HG03103 (cell line): ENCODE measurements around the gene CYTH3.
"Not testable (repeated sequence)": the region's sequence is repeated elsewhere in the genome, so short reads cannot be mapped to it uniquely, and the experiment has no call there.

ENCODE experiments used
- ATAC-seq: cut with Tn5 transposase; IDR thresholded peaks from one replicate; pipeline ENCODE4 v1.9.1; 2021; ENCODE audit warnings: low read depth; ENCODE audit not compliant: unreplicated experiment

The CYTH3 gene

DNA sequence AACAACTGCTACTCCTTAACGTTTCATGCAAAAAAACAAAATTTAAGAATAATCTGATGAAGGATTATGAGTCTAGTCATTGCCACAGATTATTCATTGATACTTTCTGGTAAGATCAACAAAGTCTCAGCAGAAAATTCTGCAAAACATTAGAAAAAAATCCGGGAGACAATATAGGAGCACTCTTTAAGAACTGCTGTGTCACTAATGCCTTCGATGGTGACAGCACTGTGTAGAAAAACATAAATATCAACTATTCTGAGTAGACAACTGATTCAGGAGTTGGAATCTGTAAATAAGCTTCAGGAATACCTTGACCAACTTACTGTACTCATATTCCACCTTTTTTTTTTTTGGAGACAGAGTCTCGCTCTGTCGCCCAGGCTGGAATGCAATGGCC lies 69.0 kb downstream of the CYTH3 start:
- no peak for ATAC-seq

DNA sequence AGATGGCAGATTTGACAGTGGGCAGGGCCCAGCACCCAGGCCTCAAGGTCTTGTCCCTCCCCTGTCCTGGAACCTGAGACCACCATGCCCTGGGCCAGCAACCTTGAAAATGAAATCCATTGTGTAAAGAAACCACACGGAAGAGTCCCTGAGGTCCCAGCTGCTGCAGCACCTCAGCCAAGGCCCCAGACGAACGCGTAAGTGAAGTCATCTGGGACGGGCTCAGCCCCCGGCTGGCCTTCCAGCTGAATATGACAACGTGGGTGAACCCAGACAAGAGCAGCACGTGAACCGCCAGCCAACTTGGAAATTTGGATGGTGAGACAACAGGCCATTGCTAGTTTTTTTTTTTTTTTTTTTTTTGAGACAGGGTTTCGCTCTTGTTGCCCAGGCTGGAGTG lies 70.3 kb downstream of the CYTH3 start:
- no peak for ATAC-seq

DNA sequence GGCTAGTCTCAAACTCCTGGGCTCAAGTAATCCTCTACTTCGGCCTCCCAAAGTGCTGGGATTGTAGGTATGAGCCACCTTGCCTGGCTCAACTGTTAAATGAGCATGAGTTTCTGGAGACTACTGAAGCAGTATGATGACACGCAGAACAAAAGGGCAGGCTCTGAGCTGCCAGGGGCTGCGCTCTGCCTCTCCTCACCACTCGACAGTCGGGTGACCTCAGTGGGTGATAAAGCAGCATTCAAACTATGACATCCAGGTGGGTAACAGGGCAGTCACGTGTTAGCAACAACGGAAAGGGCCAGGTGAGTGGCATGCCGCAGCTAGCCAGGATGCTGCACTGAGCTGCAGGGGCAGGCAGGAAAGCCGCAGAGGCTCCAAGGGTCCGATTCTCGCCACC lies 71.5 kb downstream of the CYTH3 start:
- no peak for ATAC-seq

DNA sequence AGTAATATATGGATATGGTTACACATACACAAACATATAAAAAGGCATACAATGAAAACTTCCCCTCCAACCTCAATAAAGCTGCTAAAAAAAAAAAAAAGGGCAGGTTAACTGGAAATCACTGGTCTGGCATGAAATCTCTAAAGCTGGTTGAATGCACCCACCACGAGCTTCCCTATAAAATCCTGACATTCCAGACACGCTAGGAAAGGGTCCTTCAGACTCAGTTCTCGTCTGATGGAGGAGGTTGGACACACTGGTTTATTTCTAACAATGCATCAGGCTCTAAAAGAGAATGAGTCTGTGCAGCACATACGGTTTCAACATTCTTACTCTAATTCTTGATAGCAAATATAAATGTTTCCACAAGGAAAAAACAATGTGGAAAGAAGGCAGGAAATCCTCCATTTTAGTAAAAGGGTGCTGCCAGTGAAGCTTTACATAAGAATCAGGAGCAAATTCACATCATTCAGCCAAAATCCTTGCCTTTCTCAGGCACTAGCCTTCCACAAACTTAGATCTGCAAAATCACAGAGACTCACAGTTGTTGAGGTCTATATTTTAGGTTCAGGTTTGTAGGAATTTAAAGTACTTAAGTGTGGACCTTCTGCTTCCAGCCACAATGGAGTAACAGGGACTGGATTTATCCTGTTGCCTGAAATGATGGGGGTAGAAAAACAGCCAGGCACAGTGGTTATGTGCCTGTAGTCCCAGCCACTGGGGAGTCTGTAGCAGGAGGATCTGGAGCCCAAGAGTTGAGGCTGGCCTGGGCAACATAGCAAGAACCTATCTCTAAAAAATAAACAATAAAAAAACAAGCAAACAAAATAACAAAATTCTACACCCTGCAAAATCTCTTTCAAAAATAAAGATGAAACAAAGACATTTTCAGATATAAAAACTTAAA lies 73.5 kb downstream of the CYTH3 start:
- ATAC-seq: no peak

DNA sequence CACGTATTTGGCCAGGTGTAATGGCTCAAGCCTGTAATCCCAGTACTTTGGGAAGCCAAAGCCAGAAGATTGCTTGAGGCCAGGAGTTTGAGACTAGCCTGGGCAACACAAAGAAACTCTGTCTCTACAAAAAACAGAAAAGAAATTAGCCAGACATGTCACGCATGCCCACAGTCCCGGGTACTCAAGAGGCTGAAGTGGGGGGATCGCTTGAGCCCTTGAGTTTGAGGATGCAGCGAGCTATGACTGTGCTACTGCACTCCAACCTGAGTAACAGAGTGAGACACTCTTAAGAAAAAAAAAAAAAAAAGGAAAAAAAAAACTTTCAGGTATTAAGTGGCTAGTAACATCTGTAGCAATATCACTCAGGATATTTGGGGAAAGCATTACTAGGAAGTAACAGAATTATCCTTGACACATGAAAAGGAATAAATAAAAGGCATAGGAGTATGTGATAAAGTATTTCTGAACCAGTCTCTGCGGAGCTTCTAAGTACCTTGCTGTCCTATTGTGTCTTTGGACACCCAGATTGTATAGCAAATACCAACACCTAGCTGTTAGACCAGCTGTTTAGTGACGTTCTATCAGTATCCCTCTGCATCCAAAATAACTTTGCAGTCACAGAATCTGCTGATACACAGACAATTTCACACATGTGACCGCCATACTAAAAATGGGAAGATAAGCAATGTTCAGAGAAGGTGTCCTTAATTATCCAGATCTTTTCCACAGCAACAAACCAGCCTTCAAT lies 74.4 kb downstream of the CYTH3 start:
- ATAC-seq: no peak

DNA sequence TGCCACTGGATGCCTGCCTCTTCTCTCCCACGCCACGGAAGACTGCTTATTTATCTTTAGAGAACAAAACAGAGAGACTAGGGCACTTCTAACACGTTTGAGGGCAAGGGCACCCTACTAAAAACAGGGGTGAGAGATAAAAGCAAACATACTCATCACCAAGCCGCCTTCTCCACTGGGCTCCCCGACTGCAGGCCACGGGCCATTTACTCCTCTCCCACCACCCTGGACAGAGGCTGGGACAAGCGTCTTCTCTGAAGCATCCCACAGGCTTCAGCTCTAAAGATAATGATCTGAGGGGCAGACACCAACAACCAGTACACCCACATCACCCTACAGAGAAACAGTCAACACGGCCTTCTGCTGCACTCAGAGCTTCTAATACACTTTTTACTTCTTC lies 78.7 kb downstream of the CYTH3 start:
- no peak for ATAC-seq

DNA sequence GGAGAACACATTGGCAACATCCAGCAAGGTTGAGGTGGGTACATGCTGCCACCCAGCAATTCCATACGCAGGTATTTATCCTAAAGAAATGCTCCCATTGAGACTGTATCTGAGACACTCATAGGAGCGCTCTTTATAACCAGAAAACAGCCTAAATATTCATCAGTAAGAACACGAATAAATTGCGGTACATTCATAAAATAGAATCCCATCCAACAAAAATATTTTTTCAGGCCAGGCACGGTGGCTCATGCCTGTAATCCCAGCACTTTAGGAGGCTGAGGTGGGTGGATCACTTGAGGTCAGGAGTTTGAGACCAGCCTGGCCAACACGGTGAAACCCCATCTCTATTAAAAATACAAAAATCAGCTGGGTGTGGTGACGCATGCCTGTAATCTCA lies 81.9 kb downstream of the CYTH3 start:
- not testable (repeated sequence) for ATAC-seq

DNA sequence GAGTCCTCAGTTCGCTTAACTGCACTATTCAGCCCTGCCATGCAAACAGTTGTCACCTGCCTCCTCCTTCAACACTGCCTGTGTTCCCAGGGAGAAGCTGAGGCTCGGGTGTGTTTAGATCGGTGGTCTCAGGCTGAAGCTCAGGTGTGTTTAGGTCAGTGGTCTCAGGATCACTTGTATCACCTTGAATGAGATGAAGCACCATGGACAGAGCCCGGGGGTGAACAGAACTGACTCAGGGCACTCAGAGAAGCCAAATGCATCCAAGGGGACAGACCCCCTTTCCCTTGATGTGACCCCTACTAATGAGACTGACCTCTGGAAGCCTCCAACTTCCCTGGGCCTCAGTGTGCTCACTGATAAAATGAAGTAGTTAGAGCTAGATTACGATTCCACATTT lies 84.0 kb downstream of the CYTH3 start:
- no peak for ATAC-seq

DNA sequence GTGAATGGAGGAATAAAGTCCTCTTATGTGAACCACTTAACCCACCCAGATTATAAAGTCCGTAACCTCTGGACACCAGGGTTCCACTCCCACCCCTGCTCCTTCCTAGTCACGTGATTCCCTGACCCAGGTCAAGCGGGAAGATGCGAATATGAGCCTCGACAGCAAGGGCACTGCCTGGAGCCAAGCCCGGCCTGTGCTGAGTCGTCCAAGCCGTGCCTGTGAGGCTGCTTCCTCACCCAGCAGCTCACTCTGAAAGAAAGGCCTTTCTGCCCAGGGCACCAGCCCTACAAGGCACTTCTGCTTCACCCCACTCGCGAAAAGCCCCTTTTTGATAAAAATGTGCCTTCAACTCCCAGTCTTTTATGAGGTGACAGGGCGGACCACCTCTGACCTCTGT lies 85.8 kb downstream of the CYTH3 start:
- ATAC-seq: no peak

DNA sequence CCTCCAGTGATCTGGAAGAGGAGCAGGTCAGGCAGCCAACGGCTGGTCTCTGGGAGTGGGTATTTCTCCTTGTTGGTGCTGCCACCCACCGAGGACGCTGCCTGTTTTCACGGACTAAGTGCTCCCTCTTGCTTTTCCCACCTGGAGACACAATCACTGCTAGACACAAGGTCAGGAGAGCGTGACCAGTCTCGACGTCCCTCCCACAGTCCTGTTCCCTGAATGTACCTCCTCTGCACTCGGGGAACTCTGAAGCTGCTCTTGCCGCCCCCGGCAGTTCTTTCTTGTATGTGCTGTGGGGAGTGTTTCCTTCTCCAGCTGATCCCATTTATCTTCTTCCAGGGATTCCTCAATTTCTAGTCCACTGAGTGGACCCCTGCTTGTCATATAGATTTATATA lies 89.4 kb downstream of the CYTH3 start:
- no peak for ATAC-seq

DNA sequence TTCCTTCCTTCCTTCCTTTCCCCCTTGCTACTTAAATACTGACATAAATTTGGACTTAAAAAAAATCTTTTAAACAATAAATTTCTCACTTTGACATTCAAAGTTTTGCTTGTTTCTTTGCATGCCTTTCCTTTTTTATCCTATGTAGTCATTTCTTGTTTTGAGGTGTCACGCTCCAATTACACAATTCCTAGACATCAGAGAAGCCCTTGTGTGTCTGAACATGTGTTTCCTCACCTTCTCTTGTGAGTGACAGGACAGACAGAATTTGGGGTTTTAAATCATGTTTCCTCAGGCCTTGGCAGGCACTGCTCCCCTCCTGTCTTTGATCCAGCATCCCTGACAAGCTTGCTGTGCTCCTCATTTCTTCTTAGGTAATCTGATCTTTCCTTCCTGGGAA lies 91.3 kb downstream of the CYTH3 start:
- no peak for ATAC-seq

DNA sequence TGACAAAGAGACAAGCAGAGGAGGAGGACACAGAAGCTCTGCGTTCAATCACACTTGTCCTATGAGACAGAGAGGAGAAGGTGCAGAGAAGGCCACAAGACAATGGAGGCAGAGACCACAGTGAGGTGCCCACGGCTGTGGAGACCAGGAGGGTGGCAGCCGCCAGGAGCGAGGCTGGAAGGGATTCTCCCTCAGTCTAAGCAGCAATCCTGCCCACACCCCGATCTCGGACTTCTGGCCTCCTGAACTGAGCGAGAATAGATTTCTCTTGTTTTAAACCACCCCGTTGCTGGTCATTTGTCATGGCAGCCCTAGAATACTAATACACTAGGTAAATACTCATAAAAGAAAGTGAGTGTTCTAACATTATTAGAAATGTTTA lies 92.1 kb downstream of the CYTH3 start:
- ATAC-seq: no peak

DNA sequence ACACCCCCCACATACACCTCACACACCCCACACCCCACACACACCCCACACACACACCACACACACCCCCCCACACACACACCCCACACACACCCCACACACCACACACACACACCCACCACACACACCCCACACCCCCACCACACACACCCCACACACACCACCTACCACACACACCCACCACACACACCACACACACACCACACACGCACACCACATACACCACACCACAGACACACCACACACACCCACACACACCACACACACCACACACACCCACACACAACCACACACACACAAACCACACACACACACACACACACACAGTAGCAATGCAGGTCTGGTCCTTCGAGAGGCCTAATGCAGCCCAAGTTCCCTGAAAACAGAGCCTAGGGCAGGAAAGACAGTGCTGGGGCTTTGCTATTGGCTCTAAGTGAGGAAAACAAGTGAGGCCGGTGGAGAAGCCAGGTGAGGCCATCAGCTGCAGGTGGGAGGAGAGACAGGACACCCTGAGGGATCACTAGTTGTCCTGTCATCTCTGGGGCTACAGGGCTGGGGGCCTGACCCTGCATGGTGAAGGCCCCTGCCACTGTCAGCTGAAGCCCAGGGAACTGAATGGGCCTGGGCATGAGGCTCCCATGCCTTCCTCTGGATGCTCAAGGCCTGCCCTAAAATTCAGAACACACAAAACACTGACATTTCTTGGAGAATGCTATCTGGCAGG lies 92.6 kb downstream of the CYTH3 start:
- no peak for ATAC-seq

DNA sequence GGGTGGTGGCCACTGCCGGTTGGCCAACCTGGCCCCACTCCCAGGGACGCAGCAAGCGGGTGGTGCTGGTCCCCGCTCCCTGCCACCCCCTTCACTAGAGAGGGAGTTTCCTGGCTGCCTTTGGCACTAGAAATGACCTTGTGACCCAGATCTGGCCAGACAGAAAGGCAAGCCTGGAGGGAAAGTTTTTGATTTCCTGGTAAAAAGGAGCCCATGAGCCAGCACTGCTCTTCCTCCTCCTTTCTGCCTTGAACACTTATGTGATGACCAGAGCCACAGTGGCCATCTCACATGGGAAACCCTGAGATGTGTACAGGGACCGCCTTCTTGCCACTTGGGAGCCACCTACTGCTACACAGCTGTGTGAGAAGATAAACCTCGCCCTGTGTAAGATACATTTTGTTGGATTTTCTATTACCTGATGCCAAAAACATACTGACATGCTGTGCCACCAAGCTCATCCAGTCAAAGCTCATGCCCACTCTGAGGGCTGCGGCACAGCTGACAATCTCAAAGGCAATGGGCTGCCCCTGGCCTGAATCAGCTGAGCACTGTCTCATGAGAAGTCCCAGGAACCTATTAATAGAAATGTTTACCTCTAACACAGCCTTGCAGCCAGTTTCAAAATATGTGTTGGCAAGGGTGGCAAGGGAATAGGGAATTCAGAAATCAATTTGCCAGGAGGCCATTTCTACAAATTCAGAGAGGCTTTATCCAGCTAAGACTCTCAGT lies 94.0 kb downstream of the CYTH3 start:
- no peak for ATAC-seq

DNA sequence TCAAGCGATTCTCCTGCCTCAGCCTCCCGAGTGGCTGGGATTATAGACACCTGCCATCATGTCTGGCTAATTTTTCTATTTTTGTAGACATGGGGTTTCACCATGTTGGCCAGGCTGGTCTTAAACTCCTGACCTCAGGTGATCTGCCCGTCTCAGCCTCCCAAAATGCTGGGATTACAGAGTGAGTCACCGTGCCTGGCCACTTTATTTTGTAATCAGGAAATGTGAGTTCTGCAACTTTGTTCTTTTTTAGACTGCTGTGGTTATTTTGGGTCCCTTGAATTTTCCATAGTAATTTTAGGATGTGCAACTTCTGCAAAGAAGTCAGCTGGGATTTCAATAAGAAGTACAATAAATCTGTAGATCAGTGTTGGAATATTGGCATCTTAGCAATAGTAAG lies 96.8 kb downstream of the CYTH3 start:
- no peak for ATAC-seq

DNA sequence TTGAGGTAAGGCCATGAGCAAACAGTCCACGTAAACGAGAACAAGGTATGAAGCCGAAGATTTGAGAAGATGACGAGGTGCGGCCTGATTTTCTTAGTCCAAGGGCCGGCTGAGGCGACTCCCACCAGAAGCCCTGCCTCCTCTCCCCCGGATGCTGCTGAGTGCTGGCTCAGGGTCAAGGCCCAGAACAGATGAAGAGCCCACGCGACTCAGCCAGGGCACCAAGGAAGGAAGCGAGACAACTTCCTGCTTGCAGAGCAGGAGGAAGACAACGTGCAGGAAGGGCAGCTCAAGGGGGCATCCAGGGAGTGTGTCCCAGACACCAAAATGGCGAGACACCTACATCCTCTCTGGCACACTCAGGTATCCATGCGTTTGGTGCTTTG lies 99.5 kb downstream of the CYTH3 start:
- ATAC-seq: no peak

DNA sequence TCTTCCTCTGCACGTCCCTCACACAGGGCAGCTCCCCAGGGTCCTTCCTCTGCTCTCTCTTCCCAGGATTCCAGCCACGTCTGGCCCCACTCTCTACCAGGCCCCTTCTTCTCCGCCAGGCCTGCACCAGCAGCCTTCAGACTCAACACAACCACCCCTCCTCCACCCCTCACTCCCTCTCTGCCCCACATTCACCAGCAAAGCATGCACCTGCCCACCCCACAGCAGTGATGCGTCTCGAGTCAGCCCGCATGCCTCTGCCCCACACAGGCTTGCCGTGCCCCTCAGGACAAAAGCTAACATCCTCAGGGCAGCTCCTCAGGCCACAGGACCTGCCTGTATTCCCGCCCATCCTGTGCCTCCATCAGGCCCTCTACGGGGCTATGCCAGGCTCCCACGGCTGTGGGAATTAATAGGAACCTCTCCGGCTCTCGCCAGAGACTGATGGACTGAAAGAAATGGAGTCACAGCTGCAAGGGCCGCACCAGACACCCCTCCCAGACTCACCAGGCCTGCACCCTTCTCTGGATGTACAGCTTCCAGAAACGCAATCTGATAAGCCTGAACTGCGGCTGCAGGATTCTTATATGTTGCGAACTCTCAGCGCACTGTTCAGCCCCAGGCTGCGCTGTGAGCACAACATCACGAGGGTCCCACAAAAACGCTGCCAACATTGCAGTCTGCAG lies 100.1 kb downstream of the CYTH3 start:
- no peak for ATAC-seq

DNA sequence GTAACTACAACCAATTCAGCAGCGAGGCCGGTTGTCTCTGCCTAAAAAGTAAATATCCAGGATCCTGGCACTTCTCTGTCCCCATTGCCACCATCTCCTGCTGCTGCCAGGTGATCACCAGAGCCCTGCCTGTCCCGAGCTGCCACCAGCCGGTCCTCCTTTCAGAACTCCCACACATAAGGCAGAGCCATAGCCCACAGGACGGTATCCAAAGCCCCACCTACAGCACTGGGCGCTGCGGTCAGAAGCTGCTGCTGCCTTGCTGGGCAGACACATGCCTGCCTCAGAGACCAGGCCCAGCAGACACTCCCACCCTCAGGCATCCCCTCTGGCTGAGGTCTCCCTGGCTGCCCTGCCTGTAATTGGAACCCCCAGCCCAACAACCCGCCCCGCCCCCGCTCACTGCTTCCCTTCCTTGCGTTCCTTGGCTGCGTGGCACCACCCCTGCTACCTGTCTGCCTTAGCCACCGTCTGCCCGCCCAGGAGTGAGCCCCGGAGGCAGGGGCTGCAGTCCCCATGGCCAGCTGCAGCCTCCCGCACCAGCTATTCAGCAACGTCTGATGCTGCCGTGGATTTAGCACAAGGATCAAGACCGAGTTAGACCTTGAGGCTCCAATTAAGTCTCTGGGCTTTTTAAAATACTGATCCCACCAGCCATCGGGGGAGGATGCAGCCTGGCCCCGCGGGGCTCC lies 100.7 kb downstream of the CYTH3 start:
- ATAC-seq: no peak
